ENCODE measurements around the gene RPS6KA6.

RPS6KA6 gene

DNA sequence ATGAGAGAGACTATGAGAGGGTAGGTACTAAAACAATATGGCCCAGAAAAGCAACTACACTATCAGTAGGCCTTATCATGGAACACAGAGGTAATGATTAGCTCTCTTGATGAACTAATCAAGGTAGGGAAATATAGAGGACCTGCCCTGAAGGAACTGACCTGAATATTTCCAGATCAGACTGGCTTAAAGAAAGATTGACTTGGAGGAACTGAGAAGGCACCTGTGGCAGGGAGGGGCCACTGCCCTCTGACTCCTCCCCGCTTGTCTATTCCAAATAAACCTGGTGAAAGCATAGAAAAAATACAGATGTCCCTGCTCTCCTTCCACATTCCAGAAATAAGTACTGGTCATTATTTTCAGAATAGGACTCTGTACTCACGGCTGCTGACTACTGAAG lies 5.5 kb downstream of the RPS6KA6 start:
- H3K27me3 Mint-ChIP-seq, result peaks cover 16% of the 10 kb centered on the region
- H3K9me3 Mint-ChIP-seq (ENCODE audit: low read depth), result no peaks in the 10 kb centered on the region
- H3K36me3 Mint-ChIP-seq, result no peaks in the 10 kb centered on the region
- no peak overlapping the region for H3K27ac Mint-ChIP-seq
- H3K4me3 Mint-ChIP-seq, result no peak overlapping the region
- H3K4me1 Mint-ChIP-seq (ENCODE audit: low read depth), result peaks cover 6% of the 10 kb centered on the region

GRCh38 chrX:84175958-84176357 lies 12.0 kb downstream of the RPS6KA6 start:
- Mint-ChIP-seq H3K27ac (no peak overlapping the region), H3K9me3 (ENCODE audit: low read depth) (no peaks in the 10 kb centered on the region), H3K4me3 (no peak overlapping the region), H3K4me1 (ENCODE audit: low read depth) (no peaks in the 10 kb centered on the region), H3K27me3 (no peaks in the 10 kb centered on the region), H3K36me3 (no peaks in the 10 kb centered on the region)

- no peak overlapping the region for H3K27ac Mint-ChIP-seq
- H3K27me3 Mint-ChIP-seq, result no peaks in the 10 kb centered on the region
Observed at GRCh38 chrX:84175274-84175673, 12.7 kb downstream of the RPS6KA6 start.

DNA sequence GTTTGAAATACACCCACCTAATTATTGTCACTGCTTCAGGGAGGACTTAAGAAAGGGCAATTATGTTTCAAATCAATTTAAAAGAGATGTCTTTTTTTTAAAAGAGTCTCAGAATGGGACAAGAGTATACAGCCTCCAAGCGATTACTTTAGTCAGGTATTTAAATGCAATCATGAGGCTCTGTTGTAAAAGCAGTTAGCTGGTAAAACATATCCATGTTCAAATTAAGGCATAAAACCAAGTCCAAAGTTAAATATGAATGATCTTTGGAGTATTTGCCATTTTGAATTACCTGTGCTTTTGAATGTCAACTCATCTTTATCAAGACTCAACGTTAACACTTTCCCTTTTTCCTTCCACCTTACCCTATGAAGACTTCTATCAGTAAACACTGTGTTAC lies 13.7 kb downstream of the RPS6KA6 start:
- Mint-ChIP-seq H3K27ac (no peak overlapping the region), H3K4me1 (ENCODE audit: low read depth) (no peaks in the 10 kb centered on the region), H3K36me3 (no peaks in the 10 kb centered on the region), H3K9me3 (ENCODE audit: low read depth) (no peaks in the 10 kb centered on the region), H3K27me3 (no peaks in the 10 kb centered on the region), H3K4me3 (no peak overlapping the region)

More at GRCh38 chrX:84175274-84175673, 12.7 kb downstream of the RPS6KA6 start:
- no peak overlapping the region for H3K4me3 Mint-ChIP-seq
- H3K36me3 Mint-ChIP-seq, result no peaks in the 10 kb centered on the region
- no peaks in the 10 kb centered on the region for H3K9me3 Mint-ChIP-seq (ENCODE audit: low read depth)
- no peaks in the 10 kb centered on the region for H3K4me1 Mint-ChIP-seq (ENCODE audit: low read depth)

- Mint-ChIP-seq H3K9me3 (ENCODE audit: low read depth) (no peaks in the 10 kb centered on the region), H3K36me3 (no peaks in the 10 kb centered on the region), H3K27ac (no peak overlapping the region)
Observed at GRCh38 chrX:84170931-84171330, 17.1 kb downstream of the RPS6KA6 start.

DNA sequence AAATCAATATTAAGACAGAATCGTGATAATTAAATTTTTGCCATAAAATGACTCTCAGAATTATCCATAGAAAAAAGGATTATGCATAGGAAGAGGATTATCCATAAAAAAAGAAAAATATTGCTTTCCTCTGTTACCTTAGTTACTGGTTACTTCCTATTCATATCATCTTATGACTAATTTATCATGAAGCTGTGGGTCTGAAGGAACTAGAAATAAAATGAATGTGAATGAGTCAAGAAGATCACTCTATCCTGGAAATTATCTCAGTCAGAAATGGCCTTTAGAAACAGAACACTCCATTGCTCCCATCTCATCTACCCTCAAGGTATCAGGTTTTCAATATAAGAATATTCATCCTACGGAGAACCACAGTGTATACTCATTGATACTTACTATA lies 19.4 kb downstream of the RPS6KA6 start:
- no peaks in the 10 kb centered on the region for H3K36me3 Mint-ChIP-seq
- no peak overlapping the region for H3K27ac Mint-ChIP-seq
- no peak overlapping the region for H3K4me3 Mint-ChIP-seq
- no peaks in the 10 kb centered on the region for H3K9me3 Mint-ChIP-seq (ENCODE audit: low read depth)
- H3K4me1 Mint-ChIP-seq (ENCODE audit: low read depth), result no peaks in the 10 kb centered on the region
- H3K27me3 Mint-ChIP-seq, result no peaks in the 10 kb centered on the region

More at GRCh38 chrX:84170931-84171330, 17.1 kb downstream of the RPS6KA6 start:
- Mint-ChIP-seq H3K27me3 (no peaks in the 10 kb centered on the region), H3K4me1 (ENCODE audit: low read depth) (no peaks in the 10 kb centered on the region), H3K4me3 (no peak overlapping the region)

GRCh38 chrX:84168095-84168494 lies 19.9 kb downstream of the RPS6KA6 start:
- Mint-ChIP-seq H3K27me3 (no peaks in the 10 kb centered on the region), H3K36me3 (no peaks in the 10 kb centered on the region), H3K4me3 (no peak overlapping the region), H3K27ac (no peak overlapping the region), H3K4me1 (ENCODE audit: low read depth) (no peaks in the 10 kb centered on the region), H3K9me3 (ENCODE audit: low read depth) (no peaks in the 10 kb centered on the region)

DNA sequence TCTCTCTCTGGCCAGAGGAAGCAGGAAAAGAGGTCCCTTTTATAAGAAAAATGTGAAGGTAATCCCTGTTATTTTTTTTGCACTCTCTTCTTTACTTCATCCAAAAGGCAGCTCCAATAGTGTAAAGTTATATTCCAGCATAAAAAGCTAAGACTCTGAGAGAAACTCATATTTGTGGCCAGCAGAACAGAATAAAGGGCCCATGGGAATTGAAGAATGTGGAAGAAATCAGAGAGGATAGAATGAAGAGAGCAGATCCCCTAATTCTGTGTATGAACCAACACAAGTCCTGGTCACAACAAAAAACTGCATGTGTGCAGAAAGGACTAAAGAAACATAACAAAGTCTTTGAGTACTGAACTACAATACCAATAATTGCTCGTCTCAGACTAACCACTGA lies 22.3 kb downstream of the RPS6KA6 start:
- no peaks in the 10 kb centered on the region for H3K27me3 Mint-ChIP-seq
- H3K4me3 Mint-ChIP-seq, result no peak overlapping the region
- H3K36me3 Mint-ChIP-seq, result no peaks in the 10 kb centered on the region
- H3K4me1 Mint-ChIP-seq (ENCODE audit: low read depth), result no peaks in the 10 kb centered on the region
- H3K27ac Mint-ChIP-seq, result no peak overlapping the region
- H3K9me3 Mint-ChIP-seq (ENCODE audit: low read depth), result no peaks in the 10 kb centered on the region

DNA sequence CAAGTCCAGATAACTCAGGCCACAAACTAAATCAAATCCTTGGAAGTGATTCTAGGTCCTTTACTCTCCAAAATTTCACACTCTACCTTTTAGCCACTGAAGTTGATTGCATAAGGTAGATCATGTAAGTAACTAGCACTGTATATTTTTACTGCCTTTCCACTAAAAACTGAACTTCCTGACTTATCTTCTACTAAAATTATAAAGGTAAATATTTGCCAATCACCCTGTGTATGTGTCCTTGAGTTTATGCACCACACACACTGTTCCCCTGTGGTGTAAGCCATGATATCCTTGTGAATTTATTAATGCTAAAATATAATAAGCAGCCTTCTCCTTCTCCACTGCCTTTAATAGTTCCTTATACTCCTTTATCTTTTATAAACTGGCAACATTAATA lies 25.6 kb downstream of the RPS6KA6 start:
- no peak overlapping the region for H3K27ac Mint-ChIP-seq
- H3K4me3 Mint-ChIP-seq, result no peak overlapping the region
- no peaks in the 10 kb centered on the region for H3K9me3 Mint-ChIP-seq (ENCODE audit: low read depth)
- H3K4me1 Mint-ChIP-seq (ENCODE audit: low read depth), result no peaks in the 10 kb centered on the region
- H3K36me3 Mint-ChIP-seq, result no peaks in the 10 kb centered on the region
- no peaks in the 10 kb centered on the region for H3K27me3 Mint-ChIP-seq

GRCh38 chrX:84161641-84162040 lies 26.4 kb downstream of the RPS6KA6 start:
- H3K9me3 Mint-ChIP-seq (ENCODE audit: low read depth), result no peaks in the 10 kb centered on the region
- H3K27ac Mint-ChIP-seq, result no peak overlapping the region

GRCh38 chrX:84160736-84161135 lies 27.3 kb downstream of the RPS6KA6 start:
- no peak overlapping the region for H3K27ac Mint-ChIP-seq

More at GRCh38 chrX:84161641-84162040, 26.4 kb downstream of the RPS6KA6 start:
- Mint-ChIP-seq H3K27me3 (no peaks in the 10 kb centered on the region), H3K4me3 (no peak overlapping the region), H3K36me3 (no peaks in the 10 kb centered on the region), H3K4me1 (ENCODE audit: low read depth) (no peaks in the 10 kb centered on the region)

GRCh38 chrX:84156821-84157220 lies 31.2 kb downstream of the RPS6KA6 start:
- Mint-ChIP-seq H3K4me1 (ENCODE audit: low read depth) (no peaks in the 10 kb centered on the region), H3K27me3 (no peaks in the 10 kb centered on the region), H3K36me3 (no peaks in the 10 kb centered on the region), H3K4me3 (no peak overlapping the region), H3K9me3 (ENCODE audit: low read depth) (no peaks in the 10 kb centered on the region), H3K27ac (no peak overlapping the region)

More at GRCh38 chrX:84160736-84161135, 27.3 kb downstream of the RPS6KA6 start:
- Mint-ChIP-seq H3K36me3 (no peaks in the 10 kb centered on the region), H3K9me3 (ENCODE audit: low read depth) (no peaks in the 10 kb centered on the region), H3K27me3 (no peaks in the 10 kb centered on the region), H3K4me3 (no peak overlapping the region), H3K4me1 (ENCODE audit: low read depth) (no peaks in the 10 kb centered on the region)

GRCh38 chrX:84155938-84156337 lies 32.1 kb downstream of the RPS6KA6 start:
- H3K27me3 Mint-ChIP-seq, result no peaks in the 10 kb centered on the region
- H3K9me3 Mint-ChIP-seq (ENCODE audit: low read depth), result no peaks in the 10 kb centered on the region
- no peaks in the 10 kb centered on the region for H3K4me1 Mint-ChIP-seq (ENCODE audit: low read depth)
- no peak overlapping the region for H3K27ac Mint-ChIP-seq
- H3K4me3 Mint-ChIP-seq, result no peak overlapping the region
- H3K36me3 Mint-ChIP-seq, result no peaks in the 10 kb centered on the region

DNA sequence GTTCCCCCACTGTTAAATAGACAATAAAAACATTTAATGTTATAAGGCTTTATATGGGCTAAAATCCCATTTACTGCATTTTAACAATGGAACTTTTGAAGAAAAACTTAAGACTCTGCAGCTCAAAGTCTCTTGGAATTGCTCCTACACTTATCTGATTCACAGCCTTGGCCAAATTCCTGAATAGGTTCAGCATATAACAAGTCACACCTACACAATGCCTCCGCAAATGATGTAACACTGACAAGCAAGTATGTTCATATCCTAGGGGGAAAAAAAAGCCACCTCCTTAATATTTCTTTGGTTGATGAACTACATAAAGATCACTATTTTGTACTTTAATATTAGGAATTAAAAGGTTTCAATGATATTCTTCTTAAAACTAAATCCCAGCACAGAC lies 34.5 kb downstream of the RPS6KA6 start:
- H3K4me1 Mint-ChIP-seq (ENCODE audit: low read depth), result no peaks in the 10 kb centered on the region
- no peaks in the 10 kb centered on the region for H3K36me3 Mint-ChIP-seq
- no peak overlapping the region for H3K4me3 Mint-ChIP-seq
- no peaks in the 10 kb centered on the region for H3K9me3 Mint-ChIP-seq (ENCODE audit: low read depth)
- no peak overlapping the region for H3K27ac Mint-ChIP-seq
- H3K27me3 Mint-ChIP-seq, result no peaks in the 10 kb centered on the region

DNA sequence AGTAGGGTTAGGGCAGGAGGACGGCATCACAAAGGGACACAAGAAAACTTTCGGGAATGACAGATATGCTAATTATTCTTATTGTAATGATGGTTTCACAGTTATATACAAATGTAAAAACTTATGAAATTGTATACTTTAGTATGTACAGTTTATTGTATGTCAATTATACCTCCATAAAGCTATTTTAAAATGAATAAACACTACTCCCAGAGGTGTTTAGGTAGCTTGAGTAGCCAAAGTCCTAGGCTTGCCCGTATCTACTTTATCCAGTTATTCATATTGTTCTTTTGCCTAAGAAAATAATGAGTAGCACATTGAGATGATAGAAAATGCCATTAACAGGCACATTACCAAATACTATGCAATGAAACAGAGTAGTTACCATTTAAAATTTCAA lies 43.0 kb downstream of the RPS6KA6 start:
- H3K9me3 Mint-ChIP-seq (ENCODE audit: low read depth), result no peaks in the 10 kb centered on the region
- no peak overlapping the region for H3K27ac Mint-ChIP-seq
- H3K27me3 Mint-ChIP-seq, result no peaks in the 10 kb centered on the region
- no peak overlapping the region for H3K4me3 Mint-ChIP-seq
- no peaks in the 10 kb centered on the region for H3K36me3 Mint-ChIP-seq
- no peaks in the 10 kb centered on the region for H3K4me1 Mint-ChIP-seq (ENCODE audit: low read depth)

DNA sequence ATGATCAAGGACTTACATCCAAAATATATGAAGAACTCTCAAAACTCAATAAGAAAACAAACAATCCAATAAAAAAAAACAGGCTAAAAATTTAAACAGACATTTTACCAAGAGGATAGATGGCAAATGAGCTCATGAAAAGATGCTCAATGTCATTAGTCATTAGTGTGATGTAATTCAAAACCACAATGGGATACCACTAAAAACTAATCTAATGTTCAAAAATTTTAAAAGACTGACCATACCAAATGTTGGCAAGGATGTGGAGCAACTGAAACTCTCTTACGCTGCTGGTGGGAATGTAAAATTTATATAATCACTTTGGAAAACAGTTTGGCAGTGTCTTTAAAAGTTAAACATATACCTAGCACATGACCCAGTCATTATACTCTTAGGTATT lies 43.7 kb downstream of the RPS6KA6 start:
- Mint-ChIP-seq H3K27me3 (no peaks in the 10 kb centered on the region), H3K4me3 (no peak overlapping the region), H3K9me3 (ENCODE audit: low read depth) (no peaks in the 10 kb centered on the region), H3K4me1 (ENCODE audit: low read depth) (no peaks in the 10 kb centered on the region), H3K36me3 (no peaks in the 10 kb centered on the region), H3K27ac (no peak overlapping the region)
